ENCODE measurements around the gene CCDC88C.

The CCDC88C gene

GRCh38 chr14:91380123-91380522 is 37.5 kb downstream of the CCDC88C start:
- no peak for DNase-seq (ENCODE audit: low spot score)

GRCh38 chr14:91379579-91379932 is 38.1 kb downstream of the CCDC88C start:
- DNase-seq (ENCODE audit: low spot score): no peak

GRCh38 chr14:91378930-91379578 is 38.6 kb downstream of the CCDC88C start:
- DNase-seq (ENCODE audit: low spot score): no peak

- no peak for DNase-seq (ENCODE audit: low spot score)
Measured at GRCh38 chr14:91377700-91378652, 39.6 kb downstream of the CCDC88C start.

- DNase-seq (ENCODE audit: low spot score): no peak
Measured at GRCh38 chr14:91376547-91377477, 40.8 kb downstream of the CCDC88C start.

- DNase-seq (ENCODE audit: low spot score): no peak
Measured at GRCh38 chr14:91375720-91376452, 41.7 kb downstream of the CCDC88C start.

GRCh38 chr14:91374879-91375702 is 42.5 kb downstream of the CCDC88C start:
- DNase-seq (ENCODE audit: low spot score): no peak

GRCh38 chr14:91374287-91374878 is 43.2 kb downstream of the CCDC88C start:
- DNase-seq (ENCODE audit: low spot score): no peak

- DNase-seq (ENCODE audit: low spot score): peak; percentile 35
Measured at GRCh38 chr14:91373591-91374254, 43.9 kb downstream of the CCDC88C start.

- DNase-seq (ENCODE audit: low spot score): no peak
Measured at GRCh38 chr14:91372671-91373495, 44.7 kb downstream of the CCDC88C start.

GRCh38 chr14:91371990-91372375 is 45.6 kb downstream of the CCDC88C start:
- DNase-seq (ENCODE audit: low spot score): no peak

- DNase-seq (ENCODE audit: low spot score): no peak
Measured at GRCh38 chr14:91371011-91371989, 46.3 kb downstream of the CCDC88C start.

- DNase-seq (ENCODE audit: low spot score): no peak
Measured at GRCh38 chr14:91369628-91370445, 47.8 kb downstream of the CCDC88C start.

- no peak for DNase-seq (ENCODE audit: low spot score)
Measured at GRCh38 chr14:91368776-91369416, 48.7 kb downstream of the CCDC88C start.

- peak; percentile 87 for DNase-seq (ENCODE audit: low spot score)
Measured at GRCh38 chr14:91367173-91368171, 50.1 kb downstream of the CCDC88C start.

Measured in kidney tubule cell (primary cell).